Daoy (cell line): ENCODE results near the gene IFRD2. TPM values are rescaled to one million over a fixed set of nuclear protein-coding genes. Genes with fewer than 3 reads are reported as not detected.
A peak's percentile ranks its signal among the peaks of the same experiment; 100 is the strongest.
"Not testable (repeated sequence)": the region's sequence is repeated elsewhere in the genome, so short reads cannot be mapped to it uniquely, and the experiment has no call there.

Experiments
- DNase-seq: peaks from one replicate; pipeline ENCODE4 v3.0.0-alpha.2; 2015; ENCODE audit warnings: low read depth
- total RNA-seq: library from RNA; depleted of rRNA; stranded (reverse); fragments of >200 nt; shearing (Covaris generic); gene quantifications from 2 replicates; pipeline ENCODE4 v1.2.3, GENCODE V29; 2014

The IFRD2 gene
- total RNA-seq, 1 experiment from 2014 or later = 96.4 TPM

DNA sequence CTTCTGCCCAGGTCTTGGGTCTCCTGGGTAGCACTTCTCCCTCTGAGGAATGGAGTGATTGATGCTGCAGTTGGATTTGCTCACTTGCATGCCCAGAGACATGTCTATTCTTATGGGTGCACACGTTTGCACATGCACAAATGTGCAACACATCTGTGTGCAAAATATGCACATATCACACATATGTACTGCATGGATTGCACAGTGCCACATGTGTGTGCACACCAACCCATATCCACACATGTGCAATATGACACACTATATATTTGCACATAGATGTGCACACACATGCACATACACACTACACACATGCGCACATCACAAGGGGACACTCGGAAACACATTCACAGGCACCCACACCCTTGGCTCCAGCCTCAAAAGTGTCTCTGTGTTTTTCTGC, 24.0 kb downstream of the IFRD2 start:
- DNase-seq = no peak

DNA sequence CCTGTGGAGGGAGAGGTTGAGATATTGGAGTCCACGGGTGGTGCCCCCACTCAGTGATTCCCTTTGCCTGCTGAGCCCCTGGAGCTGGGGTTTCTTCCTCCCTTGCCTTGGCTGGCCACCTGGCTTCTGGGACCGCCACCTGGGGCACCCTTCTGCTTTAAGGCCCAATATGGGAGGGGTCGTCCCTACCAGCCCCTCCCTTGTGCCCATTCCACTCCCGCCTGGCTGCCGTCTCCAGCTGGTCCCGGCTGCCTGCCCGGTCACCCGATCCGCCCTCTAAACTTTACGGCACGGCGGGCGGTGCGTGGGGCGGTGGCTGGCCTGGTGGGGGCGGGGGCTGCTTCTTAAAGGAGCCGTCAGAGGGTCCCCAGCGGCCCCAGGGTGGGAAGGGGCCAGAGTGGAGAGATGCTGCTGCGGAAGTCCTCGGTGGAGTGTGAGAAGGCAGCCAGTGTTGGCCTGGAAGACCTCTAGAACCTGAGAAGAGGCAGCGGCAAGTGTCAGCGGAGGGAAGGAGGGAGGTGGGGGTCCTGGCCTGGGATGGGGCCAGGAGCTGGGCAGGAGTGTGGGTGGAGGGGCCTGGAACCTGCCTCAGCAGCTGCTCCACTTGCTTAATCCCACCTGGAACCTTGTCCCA, 24.8 kb downstream of the IFRD2 start:
- no peak for DNase-seq

DNA sequence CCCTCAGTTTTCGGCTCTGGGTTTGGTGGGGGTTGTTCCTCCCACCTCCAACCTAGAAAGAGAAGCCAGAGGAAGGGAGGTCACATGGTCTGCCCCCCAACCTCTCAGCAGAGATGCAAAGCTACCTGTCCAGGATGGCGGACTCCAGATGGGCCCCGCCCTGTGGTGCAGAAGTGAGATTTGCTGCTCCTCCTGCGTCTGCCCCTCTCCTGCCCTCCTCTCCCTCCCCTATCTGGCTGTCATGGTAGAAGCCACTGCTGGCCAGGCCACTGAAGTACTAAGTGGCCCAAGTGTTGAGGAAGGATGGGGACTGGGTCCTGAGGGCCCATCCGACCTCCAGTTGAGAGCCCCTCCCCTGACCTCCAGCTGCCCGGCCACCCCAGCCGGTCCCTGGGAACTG, 25.4 kb downstream of the IFRD2 start:
- DNase-seq = no peak

DNA sequence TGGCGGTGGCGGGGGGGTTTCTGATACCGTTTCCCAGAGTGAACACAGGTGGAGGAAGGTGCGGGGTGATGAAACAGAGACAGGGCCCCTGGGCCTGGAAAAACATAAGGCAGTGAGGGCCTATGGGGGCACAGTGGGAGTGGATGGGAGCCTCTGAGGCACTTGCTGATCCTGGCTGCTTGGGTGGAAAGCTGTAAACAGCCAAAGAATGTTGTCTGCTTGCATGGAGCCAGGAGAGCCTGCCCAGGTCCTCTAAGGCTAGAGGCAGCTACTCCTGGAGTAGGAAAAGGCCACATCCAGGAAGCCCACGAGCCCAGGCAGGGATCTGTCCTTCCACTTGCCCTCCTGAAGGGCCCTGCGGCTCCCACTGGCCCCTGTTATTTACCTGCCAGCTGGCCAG, 26.2 kb downstream of the IFRD2 start:
- no peak for DNase-seq

- DNase-seq = no peak
These were observed 26.7 kb downstream of the IFRD2 start for GRCh38 chr3:50265571-50265970.

GRCh38 chr3:50264964-50265485, 27.2 kb downstream of the IFRD2 start:
- no peak for DNase-seq

DNA sequence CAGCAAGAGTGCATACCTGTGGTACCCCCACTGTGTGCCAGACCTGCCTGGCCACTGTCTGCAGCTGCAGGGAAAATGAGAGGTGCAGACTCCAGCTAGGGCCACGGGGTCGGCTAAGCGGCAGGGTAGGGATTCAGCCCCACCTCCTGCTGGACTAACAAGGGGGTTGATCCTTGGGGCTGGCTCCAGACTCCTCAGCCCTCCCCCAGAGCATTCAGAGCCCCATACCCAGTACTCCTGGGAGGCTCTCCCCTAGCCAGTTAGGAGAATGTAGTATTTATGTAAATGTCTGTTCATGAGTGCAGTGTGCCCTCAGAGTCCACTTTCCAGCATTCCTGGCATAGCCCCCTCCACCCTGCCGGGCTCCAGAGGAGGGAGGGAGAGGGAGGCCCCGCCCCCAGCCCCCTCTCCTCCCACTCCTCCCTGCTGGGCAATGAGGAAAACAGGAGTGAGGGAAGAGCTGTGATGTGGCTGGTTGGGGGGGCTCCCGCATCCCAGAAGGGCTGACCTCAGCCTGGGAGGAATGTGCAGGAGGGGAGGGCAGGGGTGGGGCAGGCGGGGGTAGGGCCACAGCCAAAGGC, 27.8 kb downstream of the IFRD2 start:
- peak; percentile 91 for DNase-seq

- no peak for DNase-seq
These were observed 28.5 kb downstream of the IFRD2 start for GRCh38 chr3:50263478-50264382.

- no peak for DNase-seq
These were observed 29.5 kb downstream of the IFRD2 start for GRCh38 chr3:50262778-50263177.

- not testable (repeated sequence) for DNase-seq
These were observed 30.0 kb downstream of the IFRD2 start for GRCh38 chr3:50262200-50262599.

GRCh38 chr3:50261505-50261904, 30.7 kb downstream of the IFRD2 start:
- DNase-seq = no peak

GRCh38 chr3:50260942-50261441, 31.2 kb downstream of the IFRD2 start:
- no peak for DNase-seq

GRCh38 chr3:50260027-50260941, 31.9 kb downstream of the IFRD2 start:
- peak; percentile 92 for DNase-seq

DNA sequence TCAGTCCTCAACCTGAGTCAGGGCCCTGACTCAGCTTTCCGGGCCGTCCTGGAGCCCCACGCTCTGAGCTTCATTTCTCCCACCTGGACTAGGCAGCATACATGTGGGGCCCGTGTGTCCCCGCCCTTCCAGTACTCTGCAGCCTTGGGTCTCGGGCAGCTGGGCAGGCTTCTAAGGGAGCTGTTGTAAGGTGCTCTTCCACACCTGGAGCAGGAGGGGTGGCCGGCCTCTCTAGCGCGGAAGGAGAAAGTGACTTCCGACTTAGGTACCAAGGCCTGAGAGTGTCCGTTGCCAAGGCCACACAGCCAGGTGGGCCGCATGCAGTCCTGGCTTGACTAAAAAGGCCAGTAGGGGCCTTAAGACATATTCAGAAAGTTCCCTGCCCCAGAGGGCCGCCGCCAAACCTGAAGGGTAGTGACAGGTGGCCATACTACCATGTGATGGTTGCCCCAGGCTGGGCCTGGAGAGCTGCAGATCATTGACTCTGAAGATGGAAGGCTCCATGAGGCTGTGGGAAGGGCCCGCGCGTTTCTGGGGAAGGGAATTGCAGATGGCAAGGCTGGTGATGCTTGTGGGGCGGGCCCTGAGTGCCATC, 32.7 kb downstream of the IFRD2 start:
- DNase-seq = no peak

- no peak for DNase-seq
These were observed 33.2 kb downstream of the IFRD2 start for GRCh38 chr3:50258979-50259378.

- DNase-seq = no peak
These were observed 34.1 kb downstream of the IFRD2 start for GRCh38 chr3:50258029-50258680.

DNA sequence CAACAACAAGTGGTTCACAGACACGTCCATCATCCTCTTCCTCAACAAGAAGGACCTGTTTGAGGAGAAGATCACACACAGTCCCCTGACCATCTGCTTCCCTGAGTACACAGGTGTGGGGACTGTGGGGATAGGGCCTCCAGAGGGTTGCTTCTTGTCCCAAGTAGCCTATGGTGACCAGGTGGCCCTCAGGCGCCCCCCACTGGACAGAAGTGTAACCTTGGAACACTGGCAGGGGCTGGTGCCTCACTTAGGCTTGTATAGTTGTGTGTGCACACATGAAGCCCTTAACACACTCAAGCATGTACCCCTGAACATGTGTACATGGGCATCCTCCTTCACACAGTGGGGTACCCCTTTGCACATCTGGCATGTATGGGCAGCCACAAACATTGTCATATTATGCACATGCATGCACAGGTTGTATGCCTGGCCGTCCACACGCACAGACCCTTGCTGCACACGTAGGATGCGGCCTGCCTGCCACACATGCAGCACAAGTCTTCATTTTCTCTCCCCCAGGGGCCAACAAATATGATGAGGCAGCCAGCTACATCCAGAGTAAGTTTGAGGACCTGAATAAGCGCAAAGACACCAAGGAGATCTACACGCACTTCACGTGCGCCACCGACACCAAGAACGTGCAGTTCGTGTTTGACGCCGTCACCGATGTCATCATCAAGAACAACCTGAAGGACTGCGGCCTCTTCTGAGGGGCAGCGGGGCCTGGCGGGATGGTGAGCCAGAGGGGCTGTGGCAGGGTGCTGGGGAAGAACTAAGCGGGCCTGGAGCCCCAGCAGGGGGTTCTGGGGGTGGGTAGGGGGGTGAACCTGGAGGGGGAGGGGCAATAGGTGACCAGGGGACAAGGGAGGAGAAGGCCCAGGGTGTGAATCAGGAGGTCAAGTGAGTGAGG, 35.0 kb downstream of the IFRD2 start:
- peak; percentile 32 for DNase-seq

DNA sequence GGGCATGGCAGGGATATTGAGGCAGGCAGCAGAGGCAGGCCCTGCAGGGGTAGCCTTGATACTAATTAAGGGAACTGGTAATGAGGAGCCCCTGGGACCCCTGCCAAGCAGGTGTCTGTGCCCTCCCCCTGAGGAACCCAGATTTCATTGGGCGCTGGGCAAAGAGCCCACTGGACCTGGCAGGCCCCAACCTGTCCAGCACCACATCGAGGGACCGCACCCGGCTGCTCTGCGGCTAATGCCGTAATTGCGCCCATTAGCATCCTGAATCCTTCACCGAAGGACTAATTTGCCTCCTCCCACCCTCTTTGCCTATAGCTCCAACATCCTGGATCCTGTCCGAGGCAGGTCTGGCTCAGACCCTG, 37.0 kb downstream of the IFRD2 start:
- DNase-seq = no peak

- DNase-seq = peak; percentile 26
These were observed 37.5 kb downstream of the IFRD2 start for GRCh38 chr3:50254577-50255250.
